Fibroblast of skin of right quadriceps (primary cell): Measurements from ENCODE around the gene FIBIN.
"Not testable (repeated sequence)": the region's sequence is repeated elsewhere in the genome, so short reads cannot be mapped to it uniquely, and the experiment has no call there.

Source experiments
- DNase-seq: peaks from one replicate; pipeline ENCODE4 v3.0.0-alpha.2; 2013

FIBIN gene

GRCh38 chr11:26983645-26984044 lies 10.3 kb upstream of the FIBIN start:
- no peak for DNase-seq

GRCh38 chr11:26985470-26985869 lies 8.4 kb upstream of the FIBIN start:
- DNase-seq: no peak

GRCh38 chr11:26985943-26986342 lies 8.0 kb upstream of the FIBIN start:
- no peak for DNase-seq

GRCh38 chr11:26987272-26987671 lies 6.6 kb upstream of the FIBIN start:
- DNase-seq: no peak

- DNase-seq: no peak
These were observed 6.2 kb upstream of the FIBIN start for GRCh38 chr11:26987731-26988130.

- peak; percentile 92 for DNase-seq
These were observed 1.8 kb upstream of the FIBIN start for GRCh38 chr11:26992031-26992541.

GRCh38 chr11:26994631-26995095 lies 751 bp downstream of the FIBIN start:
- no peak for DNase-seq

- DNase-seq: no peak
These were observed 2.0 kb downstream of the FIBIN start for GRCh38 chr11:26995701-26996460.

- DNase-seq: no peak
These were observed 3.5 kb downstream of the FIBIN start for GRCh38 chr11:26997378-26997777.

- DNase-seq: not testable (repeated sequence)
These were observed 7.3 kb downstream of the FIBIN start for GRCh38 chr11:27001136-27001730.

- no peak for DNase-seq
These were observed 8.5 kb downstream of the FIBIN start for GRCh38 chr11:27002431-27002830.

GRCh38 chr11:27002838-27003237 lies 8.9 kb downstream of the FIBIN start:
- no peak for DNase-seq

GRCh38 chr11:27004103-27004502 lies 10.2 kb downstream of the FIBIN start:
- DNase-seq: no peak

GRCh38 chr11:27008811-27009535 lies 15.1 kb downstream of the FIBIN start:
- no peak for DNase-seq

GRCh38 chr11:27011560-27012233 lies 17.8 kb downstream of the FIBIN start:
- no peak for DNase-seq

GRCh38 chr11:27012234-27012921 lies 18.5 kb downstream of the FIBIN start:
- peak; percentile 75 for DNase-seq

- DNase-seq: peak; percentile 75
These were observed 20.0 kb downstream of the FIBIN start for GRCh38 chr11:27013781-27014361.

- DNase-seq: no peak
These were observed 25.1 kb downstream of the FIBIN start for GRCh38 chr11:27018902-27019529.

- no peak for DNase-seq
These were observed 26.8 kb downstream of the FIBIN start for GRCh38 chr11:27020751-27021150.

- DNase-seq: no peak
These were observed 28.8 kb downstream of the FIBIN start for GRCh38 chr11:27022659-27023251.

GRCh38 chr11:27024865-27025264 lies 31.0 kb downstream of the FIBIN start:
- DNase-seq: no peak
